ENCODE measurements around the gene RNU1-3.
"Not testable (repeated sequence)": the region's sequence is repeated elsewhere in the genome, so short reads cannot be mapped to it uniquely, and the experiment has no call there.

The RNU1-3 gene

DNA sequence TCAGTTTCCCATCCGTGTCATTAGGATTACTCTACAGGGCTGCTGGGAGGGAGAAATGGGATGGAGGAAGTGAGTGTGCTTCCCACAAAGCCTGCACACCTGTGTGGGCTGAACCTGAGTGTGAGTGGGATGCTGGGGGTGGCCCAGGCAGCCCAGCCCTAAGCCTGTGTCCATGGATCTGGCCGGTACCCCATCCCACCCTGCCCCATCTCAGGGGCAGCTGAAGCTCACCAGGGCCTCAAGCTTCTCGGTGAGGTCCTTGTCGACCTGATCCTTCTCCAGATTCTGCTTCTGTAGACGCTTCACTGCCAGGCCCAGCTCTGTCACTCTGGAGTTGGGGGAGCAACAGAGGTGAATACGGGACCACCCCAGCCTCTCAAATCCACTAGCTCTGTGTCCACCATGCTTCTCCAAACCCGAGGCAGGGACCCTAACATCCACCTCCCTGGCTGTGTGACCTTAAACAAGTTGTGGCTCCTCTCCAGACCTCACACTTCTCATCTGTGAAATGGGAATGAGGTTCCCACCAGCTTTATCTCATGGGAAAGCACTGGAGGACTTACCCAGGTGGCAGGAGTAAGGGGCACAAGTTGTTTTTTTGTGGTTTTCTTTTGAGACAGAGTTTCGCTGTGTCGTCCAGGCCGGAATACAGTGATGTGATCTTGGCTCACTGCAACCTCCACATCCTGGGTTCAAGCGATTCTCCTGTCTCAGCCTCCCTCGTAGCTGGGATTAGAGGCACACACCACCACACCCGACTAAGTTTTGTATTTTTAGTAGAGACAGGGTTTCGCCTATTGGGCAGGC lies 34.5 kb downstream of the RNU1-3 start:
- not testable (repeated sequence) for DNase-seq (ENCODE audit: low read depth); H3K4me3 ChIP-seq (ENCODE audit: low read depth, low read length)

DNA sequence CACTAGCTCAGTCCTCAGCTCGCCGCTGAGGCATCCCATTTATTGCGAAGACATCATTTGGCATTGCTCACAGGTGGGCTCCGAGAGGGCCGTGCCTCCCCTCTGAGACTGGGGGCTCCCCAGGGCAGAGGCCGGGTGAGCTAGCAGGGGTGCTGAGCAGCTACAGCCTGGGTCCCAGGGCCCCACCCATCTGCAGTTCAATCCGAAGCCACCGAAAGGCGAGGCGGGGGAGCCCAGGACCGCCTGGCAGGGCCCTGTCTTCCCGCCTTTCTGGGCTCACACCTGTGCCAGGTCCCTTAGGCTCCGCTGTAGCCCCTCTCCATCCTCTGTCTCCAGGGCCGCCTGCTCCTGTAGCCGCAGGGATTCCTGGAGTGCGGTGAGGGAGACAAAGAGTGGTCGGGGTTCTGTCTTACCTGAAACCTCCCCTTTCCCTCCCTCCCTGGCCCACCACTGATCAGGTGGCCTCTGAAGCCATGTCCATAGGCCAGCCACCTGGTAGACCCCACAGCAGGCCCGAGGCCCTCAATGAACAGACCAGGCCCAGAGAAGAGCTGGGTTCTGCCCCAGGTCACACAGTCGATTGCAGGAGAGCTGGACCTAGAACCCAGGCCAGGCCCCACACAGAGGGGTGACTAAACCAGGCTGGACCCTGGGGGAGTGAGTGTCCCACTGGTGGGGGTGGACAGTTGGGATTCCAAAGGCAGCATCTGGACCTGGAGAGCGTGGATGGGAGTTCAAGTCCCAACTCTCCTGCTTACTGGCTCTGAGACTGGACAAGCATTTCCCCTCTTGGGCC lies 35.3 kb downstream of the RNU1-3 start:
- TF ChIP-seq, protein P1, sequence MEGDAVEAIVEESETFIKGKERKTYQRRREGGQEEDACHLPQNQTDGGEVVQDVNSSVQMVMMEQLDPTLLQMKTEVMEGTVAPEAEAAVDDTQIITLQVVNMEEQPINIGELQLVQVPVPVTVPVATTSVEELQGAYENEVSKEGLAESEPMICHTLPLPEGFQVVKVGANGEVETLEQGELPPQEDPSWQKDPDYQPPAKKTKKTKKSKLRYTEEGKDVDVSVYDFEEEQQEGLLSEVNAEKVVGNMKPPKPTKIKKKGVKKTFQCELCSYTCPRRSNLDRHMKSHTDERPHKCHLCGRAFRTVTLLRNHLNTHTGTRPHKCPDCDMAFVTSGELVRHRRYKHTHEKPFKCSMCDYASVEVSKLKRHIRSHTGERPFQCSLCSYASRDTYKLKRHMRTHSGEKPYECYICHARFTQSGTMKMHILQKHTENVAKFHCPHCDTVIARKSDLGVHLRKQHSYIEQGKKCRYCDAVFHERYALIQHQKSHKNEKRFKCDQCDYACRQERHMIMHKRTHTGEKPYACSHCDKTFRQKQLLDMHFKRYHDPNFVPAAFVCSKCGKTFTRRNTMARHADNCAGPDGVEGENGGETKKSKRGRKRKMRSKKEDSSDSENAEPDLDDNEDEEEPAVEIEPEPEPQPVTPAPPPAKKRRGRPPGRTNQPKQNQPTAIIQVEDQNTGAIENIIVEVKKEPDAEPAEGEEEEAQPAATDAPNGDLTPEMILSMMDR (IDR thresholded peaks at IDR 0.05; ENCODE audit: insufficient read depth, low read depth, low read length, missing control alignments): no peak
- DNase-seq (ENCODE audit: low read depth): no peak
- H3K4me3 ChIP-seq (ENCODE audit: low read depth, low read length): no peak overlapping the region

DNA sequence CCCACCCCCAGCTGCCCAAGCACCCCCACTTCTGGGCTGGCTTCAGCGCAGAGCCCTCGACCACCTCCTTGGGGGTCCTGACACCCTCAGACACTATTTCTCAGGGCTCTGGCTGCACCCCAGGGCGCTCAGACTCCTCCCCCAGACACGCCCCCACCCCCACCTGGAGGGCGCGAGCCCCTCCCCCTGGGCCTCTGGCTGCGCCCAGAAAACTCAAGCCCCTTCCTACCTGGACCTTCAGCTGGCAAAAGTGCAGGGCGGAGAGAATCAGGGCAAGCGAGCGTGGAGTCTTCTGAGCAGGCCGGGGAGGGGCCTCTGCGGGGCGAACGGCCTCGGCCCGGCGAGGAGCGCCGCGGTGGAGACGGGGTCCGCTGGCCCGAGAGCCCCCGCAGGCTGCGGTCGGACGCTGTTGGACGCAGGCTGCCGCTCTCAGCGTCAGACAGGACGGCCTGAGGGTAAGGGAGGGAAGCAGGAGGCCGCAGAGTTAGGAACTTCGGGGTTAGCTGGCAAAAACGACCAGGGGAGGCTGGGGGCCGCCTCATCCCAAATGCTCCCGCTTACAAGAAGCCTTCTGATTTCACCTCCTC lies 36.0 kb downstream of the RNU1-3 start:
- TF ChIP-seq, protein P1 (IDR thresholded peaks at IDR 0.05; ENCODE audit: insufficient read depth, low read depth, low read length, missing control alignments): no peak
- no peak for DNase-seq (ENCODE audit: low read depth)
- no peak overlapping the region for H3K4me3 ChIP-seq (ENCODE audit: low read depth, low read length)

DNA sequence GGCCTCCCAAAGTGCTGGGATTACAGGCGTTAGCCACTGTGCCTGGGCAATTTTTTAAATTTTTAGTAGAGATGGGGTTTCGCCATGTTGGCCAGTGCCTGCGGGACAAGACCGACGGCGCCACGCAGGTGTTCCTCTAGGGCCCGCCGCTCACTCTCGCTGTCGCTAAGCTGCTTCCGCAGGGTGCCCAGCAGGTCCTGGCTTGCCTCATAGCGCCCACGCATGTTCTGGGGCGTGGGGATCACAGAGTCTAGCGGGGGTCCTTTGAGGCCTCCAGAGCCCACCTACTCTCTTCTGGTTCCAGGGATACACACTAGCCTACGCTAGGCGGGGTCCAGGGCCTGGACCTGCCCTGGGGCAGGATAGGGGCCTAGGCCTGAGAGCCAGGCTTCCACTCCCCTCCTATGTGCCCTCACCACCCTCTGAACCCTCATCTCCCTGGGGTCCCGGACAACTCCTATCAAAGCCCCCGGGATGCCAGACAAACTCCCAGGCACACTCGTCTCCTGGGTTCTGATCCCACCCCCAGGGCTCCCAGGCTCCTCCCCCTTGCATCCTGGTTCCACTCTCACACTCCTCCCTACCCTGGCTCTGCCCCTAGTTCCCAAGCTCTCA lies 36.7 kb downstream of the RNU1-3 start:
- not testable (repeated sequence) for DNase-seq (ENCODE audit: low read depth); H3K4me3 ChIP-seq (ENCODE audit: low read depth, low read length)

DNA sequence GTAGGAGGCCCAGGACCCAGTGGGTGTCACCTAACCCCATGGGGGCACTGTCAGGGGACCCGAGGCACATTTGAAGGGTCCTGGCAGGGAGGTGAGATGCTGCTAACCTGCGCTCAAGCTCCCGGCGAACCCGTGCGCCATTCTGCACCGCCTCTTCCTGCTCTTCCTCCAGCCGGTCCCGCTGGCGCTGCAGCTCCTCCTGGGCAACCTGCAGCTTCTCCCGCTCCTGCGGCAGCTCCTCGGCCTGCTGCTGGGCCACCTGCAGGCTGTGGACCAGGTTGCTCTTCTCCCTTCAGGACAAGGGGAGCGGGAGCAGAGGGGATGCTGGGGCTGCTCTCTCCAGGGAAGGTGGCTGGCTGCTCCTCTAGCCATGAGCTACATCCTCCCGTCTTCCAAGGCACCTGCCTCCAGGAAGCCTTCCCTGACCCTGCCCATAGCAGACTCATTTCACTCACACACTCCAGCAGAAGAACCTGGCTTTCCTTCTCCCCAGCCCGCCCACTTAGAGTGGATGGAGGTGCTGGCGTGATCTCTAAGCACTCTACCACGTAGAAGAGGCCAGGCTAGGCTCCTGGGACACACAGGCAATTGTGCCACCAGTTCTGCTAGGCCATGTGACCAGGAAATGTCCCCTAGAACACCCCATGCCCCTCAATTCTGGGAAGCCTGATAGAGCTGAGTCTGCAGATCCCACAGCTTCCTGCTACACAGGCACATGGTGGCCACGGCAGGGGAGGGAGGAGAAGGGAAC lies 38.2 kb downstream of the RNU1-3 start:
- TF ChIP-seq, protein P1 (IDR thresholded peaks at IDR 0.05; ENCODE audit: insufficient read depth, low read depth, low read length, missing control alignments): no peak
- no peak for DNase-seq (ENCODE audit: low read depth)
- H3K4me3 ChIP-seq (ENCODE audit: low read depth, low read length): no peak overlapping the region

DNA sequence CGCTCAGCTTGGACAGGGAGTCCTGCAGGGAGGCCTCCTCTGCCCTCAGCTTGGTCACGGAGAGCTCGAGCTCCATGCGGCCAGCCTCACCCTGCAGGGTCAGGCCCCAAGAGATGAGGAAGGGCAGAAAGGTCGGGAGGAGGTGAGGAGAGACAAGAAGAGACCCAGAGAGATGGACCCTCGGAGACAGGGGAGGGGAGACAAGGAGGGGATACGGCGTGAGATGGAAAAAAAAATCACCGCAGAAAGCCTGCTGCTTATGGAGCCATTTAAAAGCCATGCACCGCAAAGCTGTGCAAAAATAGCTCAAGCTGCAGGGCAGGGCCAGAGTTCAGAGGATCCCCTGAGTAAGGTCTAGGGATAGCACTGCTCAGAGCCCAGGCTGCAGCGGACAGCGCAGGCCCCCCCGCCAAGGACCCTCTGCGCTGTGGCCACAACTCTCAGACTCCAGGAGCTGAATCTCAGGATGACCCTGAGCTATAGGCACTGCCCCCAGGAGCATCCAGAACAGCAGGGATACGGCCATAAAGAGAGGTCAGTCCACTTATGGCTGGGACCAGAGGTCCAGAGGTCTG lies 40.3 kb downstream of the RNU1-3 start:
- not testable (repeated sequence) for DNase-seq (ENCODE audit: low read depth); H3K4me3 ChIP-seq (ENCODE audit: low read depth, low read length)

DNA sequence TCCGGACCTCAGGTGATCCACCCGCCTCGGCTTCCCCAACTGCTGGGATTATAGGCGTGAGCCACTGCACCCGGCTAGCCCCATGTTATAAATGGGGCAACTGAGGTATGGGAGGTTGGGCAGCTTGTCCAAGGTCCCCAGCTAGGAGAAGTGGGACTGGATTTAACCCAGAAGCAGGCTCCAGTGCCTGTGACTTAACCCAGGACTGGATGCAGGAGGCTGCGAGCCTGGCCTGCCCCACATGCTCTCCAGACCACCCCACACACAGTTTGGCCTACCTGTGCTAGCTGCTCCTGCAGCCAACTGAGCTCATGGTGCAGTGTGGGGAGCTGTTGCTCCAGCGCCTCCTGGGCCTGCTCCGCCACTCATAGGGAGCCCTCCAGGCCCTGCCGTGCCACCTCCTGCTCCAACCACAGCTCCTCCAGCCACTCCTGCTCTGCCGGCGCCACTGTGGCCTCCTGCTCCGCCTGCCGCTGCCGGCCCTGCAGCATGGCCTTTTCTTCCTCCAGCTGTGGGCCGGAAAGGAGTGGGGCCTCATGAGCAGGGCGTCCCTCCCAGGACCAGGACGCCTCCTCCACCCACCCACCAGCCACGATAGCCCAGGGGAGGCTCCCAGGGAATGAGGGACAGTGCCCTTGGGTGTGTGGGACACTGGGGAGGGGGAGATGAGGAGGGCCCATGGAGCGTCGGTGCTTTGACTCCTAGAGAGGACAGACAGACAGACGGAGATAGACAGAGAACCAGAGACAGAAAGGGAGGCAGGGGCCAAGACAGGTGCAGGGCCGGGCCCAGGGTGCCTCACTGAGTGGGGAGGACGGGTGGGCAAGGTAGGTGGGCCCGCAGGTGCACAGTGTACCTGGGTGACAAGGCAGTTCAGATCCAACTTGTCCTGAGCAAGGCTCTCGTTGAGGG lies 41.0 kb downstream of the RNU1-3 start:
- no peak for DNase-seq (ENCODE audit: low read depth)
- no peak overlapping the region for H3K4me3 ChIP-seq (ENCODE audit: low read depth, low read length)
- TF ChIP-seq, protein P1 (IDR thresholded peaks at IDR 0.05; ENCODE audit: insufficient read depth, low read depth, low read length, missing control alignments): no peak

DNA sequence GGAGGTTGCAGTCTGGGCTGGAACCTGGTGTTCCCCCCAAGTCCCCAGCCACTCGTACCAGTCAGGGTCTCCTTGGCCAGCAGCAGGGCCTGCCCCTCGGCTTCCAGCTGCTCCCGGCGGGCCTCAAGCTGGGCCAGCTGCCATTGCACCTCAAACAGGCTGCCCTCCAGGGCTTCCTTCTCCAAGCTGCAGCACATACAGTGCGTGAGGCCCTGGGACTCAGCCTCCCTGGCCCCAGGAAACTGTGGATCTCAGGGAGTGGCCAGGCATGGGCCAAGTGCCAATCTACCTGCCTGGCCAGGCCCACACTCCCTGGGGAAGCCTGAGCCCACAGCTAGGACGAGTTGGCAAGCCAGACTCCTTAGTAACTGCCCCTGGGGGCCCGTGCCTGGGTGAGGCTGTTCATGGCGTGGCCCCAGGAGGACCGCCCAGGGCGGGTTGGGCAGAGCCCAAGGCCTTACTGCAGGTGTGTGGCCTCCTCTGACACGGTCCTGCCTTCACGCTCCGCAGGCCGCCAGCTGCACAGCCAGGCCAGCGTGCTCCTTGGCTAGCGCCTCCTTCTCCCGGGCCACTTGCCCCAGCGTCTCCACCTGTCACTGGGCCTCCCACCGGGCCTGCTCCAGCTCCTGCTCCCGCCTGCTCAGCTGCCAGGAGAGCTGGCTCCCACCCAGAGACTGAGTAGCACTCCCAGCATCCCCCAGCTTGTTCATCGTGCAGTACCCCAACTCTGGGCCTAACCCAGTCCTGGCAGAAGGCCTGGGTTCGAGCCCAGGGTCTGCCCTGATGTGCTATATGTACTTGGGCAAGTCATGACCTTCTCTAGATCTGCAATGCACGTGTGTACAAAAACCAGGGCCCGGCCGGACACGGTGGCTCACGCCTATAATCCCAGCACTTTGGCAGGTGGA lies 42.7 kb downstream of the RNU1-3 start:
- DNase-seq (ENCODE audit: low read depth); H3K4me3 ChIP-seq (ENCODE audit: low read depth, low read length): not testable (repeated sequence)

DNA sequence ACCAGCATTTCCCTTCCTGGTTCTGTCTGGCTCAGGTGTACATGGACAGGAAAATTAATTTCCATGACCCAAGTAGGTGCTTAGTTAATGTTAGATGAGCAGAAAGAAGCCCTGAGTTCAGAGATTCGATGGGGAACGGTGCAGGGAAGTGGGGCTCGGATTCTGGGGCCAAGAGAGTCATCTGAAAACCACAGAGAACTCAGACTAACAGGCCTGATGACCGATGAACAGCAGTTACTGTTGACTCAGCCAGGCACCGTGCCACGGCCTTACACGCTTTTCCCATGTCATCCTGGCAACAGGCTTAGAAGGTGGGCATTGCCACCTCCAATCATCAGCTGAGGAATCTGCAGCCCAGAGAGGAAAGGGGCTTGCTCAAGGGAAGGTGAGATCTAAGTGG lies 43.4 kb downstream of the RNU1-3 start:
- not testable (repeated sequence) for DNase-seq (ENCODE audit: low read depth)

DNA sequence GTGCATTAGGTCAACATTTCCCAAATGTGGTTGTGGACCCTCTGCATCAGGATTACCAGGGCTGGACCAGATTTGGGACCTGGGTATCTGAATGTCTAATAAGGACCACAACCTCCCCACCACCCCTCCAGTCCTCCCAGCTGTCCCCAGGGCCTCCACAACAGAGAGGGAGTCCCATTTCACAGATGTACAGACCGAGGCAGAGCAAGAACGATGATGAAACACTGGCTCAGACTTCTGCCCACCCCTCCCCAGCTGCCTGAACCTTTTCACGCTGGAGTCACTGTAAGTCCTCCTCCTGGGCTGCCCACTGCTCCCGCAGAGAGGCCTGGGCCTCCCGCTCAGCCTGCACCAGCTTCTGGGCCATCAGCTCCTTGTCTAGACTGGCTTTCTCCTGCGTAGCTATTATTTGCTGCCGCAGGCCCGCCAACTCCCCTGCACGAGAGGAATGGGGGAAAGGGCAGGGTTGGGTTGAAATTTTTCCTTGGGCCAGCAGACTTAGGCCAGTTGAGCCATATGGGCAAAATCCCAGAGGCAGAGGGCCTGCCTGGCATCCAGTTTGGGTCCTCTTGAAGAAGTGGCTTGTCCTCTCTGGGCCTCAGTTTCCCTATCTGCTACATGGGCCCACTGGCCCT lies 45.0 kb downstream of the RNU1-3 start:
- not testable (repeated sequence) for DNase-seq (ENCODE audit: low read depth); H3K4me3 ChIP-seq (ENCODE audit: low read depth, low read length)

More for the DNA sequence above, 43.4 kb downstream of the RNU1-3 start:
- H3K4me3 ChIP-seq (ENCODE audit: low read depth, low read length): not testable (repeated sequence)
